GM21526 (cell line): ENCODE results near the gene PTRHD1.

ENCODE experiments used
- ATAC-seq: cut with Tn5 transposase; IDR thresholded peaks from one replicate; pipeline ENCODE4 v1.9.1; 2021; ENCODE audit warnings: moderate library complexity; ENCODE audit not compliant: unreplicated experiment, low FRiP score

The PTRHD1 gene

GRCh38 chr2:24766609-24767008, 26.6 kb downstream of the PTRHD1 start:
- ATAC-seq: no peak

- ATAC-seq: no peak
These were observed 29.3 kb downstream of the PTRHD1 start for GRCh38 chr2:24763843-24764242.

- no peak for ATAC-seq
These were observed 30.7 kb downstream of the PTRHD1 start for GRCh38 chr2:24762518-24762917.

DNA sequence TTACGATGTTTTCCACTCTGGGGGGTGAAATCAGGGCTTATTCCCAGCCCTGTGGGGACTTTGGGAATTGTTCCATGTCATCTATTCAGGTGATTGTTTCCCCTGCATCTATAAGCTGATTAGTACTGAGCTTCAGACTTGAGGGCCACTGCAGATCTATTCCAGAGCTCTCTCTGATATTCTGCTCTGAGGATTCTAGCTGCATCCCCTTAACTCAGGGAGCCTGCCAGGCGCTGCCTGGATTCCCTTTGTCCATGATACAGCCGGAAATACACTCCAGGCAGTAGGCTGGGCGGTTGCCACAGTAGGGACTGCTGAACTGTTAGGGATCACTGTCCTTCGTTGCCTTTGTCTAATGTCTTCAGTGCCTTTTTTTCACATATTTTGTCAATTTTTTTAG, 31.3 kb downstream of the PTRHD1 start:
- no peak for ATAC-seq

- ATAC-seq: no peak
These were observed 36.4 kb downstream of the PTRHD1 start for GRCh38 chr2:24756789-24757188.

- ATAC-seq: no peak
These were observed 38.0 kb downstream of the PTRHD1 start for GRCh38 chr2:24754985-24755705.

DNA sequence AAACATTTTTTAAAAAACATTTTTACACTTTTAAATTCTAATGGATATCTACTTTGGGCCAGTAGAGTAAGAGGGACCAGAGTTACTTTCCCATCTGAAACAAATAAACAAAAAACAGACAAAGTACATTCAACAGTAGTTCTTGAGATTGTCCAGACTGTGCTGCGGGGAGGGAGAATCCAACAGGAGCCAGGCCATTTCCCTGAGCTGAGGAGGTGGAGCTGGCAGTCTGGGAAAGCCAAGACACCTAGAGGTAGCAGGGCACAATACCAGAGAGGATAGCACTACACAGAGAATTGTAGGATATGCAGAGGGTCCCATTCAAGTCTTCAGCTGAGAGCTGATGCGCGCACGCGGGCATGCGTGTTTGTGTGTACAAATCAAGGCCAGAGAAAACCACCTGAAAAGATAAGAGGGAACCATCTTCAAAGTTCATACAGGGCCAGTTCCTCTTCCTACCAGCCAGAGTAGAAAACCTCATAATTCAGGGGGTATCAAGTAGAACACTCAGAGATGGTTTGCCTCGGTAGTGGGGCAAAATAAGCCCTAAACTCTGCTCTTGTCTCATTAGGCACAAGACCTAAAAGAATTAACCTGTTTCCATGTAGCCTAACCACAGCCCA, 44.0 kb downstream of the PTRHD1 start:
- ATAC-seq: no peak

DNA sequence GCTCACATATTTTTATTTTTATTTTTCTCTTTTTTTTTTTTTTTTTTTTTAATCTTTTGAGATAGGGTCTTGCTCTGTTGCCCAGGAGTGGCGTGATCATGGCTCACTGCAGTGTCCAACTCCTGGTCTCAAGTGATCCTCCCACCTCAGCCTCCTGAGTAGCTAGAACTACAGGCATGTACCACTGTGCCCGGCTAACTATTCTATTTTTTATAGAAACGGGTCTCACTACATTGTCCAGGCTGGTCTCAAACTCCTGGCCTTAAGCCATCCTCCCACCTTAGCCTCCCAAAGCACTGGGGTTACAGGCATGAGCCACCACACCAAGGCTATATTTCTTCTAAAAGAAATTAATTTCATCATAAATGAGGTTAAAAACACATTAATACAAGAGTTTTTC, 45.9 kb downstream of the PTRHD1 start:
- no peak for ATAC-seq

GRCh38 chr2:24745825-24746224, 47.4 kb downstream of the PTRHD1 start:
- no peak for ATAC-seq

- no peak for ATAC-seq
These were observed 48.8 kb downstream of the PTRHD1 start for GRCh38 chr2:24744356-24744755.

DNA sequence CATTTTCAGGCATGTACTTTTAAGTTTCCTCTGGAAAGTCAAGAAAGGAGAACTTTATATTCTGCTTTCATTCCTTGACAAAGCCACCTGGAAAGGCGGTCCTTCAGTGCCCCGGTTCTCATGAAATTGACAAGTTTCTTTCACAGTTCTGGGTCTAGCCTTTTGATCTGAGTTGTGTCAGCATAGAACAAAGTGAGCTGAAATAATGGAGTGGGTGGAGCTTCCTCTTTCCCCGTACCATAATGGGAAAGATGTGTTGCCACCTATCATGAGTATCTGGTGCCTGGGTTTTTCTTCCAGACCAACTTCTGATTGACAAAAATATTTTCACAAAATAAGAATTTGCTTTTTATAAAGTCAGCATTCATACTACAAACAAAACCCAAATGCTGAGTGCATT, 49.3 kb downstream of the PTRHD1 start:
- ATAC-seq: no peak

GRCh38 chr2:24742730-24743129, 50.5 kb downstream of the PTRHD1 start:
- ATAC-seq: no peak

DNA sequence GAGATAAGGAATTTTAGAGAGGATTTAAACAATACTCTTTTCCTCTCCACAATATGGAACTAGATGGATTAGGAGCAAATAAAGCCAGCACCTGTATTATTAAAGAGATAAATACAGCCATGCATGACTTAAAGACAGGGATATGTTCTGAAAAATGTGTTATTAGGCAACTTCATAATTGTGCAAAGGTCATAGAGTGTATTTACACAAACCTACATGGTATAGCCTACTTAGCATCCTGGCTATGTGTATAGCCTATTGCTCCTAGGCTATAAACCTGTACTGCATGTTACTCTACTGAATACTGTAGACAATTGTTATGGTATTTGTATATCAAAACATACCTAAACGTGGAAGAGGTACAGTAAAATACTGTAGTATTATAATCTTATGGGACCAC, 53.0 kb downstream of the PTRHD1 start:
- ATAC-seq: no peak
